Activated CD4-positive, alpha-beta T cell treated with anti-CD3 and anti-CD28 coated beads for 1 hour (primary cell): ENCODE results near the gene LMTK3.
"Not testable (repeated sequence)": the region's sequence is repeated elsewhere in the genome, so short reads cannot be mapped to it uniquely, and the experiment has no call there.

Experiments
- DNase-seq: peaks from one replicate; pipeline ENCODE4 v3.0.0-alpha.2; 2020

Gene LMTK3

DNA sequence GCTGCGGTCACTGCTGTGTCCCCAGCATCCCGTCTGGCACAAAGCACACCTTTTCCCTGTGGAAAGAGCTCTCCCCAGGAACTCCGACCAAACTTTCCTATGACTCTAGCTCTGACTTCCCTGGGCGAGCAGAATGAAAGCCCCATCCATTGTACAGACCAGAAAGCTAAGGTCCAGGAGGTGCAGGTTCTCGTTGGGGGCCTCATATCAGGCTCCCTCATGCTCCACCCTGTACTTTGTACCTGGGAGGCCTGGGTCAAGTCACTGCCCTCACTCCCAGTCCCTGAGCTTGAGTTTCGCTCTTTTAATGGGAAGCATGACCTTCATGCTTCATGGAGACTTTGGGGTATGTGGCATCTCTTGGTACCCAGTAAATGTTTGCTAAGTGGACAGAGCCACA is 24.1 kb downstream of the LMTK3 start:
- DNase-seq, result no peak

DNA sequence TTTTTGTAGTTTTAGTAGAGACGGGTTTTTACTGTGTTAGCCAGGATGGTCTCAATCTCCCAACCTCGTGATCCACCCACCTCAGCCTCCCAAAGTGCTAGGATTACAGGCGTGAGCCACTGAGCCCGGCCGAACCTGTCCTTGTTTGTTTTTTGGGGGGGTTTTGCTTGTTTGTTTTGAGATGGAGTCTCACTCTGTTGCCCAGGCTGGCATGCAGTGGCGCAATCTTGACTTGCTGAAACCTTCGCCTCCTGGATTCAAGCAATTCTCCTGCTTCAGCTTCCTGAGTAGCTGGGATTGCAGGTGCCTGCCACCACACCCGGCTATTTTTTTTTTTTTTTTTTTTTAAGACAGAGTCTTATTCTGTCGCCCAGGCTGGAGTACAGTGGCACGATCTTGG is 24.9 kb downstream of the LMTK3 start:
- not testable (repeated sequence) for DNase-seq

DNA sequence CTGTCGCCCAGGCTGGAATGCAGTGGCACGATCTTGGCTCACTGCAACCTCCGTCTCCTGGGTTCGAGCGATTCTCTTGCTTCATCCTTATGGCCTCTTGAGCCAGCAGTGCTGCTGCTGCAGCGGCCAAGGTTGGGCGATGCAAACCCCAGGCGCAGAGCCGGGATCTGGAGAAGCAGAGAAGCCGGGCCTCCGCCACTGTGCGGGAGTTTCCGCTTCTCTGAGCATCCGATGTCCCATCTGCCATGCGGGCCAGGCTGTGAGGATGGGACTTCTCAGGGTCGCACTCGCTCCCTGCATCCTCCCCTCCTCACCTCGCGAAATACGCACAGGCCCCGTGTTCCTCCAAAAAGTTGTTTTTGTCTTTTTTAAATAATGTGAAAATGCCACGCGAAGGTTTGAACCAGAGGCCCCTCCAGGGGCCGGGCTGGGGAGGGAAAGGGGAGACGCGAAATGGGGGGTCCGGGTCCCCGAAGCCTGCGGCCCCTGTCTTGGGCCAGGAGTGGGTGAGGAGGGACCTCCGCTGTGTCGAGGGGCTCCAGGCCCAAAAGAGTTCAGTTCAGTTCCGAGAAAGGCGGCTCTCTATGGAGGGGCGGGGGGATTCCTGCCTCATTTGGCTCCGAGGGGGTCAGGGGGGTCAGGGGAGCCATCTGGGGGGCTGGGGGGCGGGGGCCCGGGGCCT is 26.6 kb downstream of the LMTK3 start:
- no peak for DNase-seq

DNA sequence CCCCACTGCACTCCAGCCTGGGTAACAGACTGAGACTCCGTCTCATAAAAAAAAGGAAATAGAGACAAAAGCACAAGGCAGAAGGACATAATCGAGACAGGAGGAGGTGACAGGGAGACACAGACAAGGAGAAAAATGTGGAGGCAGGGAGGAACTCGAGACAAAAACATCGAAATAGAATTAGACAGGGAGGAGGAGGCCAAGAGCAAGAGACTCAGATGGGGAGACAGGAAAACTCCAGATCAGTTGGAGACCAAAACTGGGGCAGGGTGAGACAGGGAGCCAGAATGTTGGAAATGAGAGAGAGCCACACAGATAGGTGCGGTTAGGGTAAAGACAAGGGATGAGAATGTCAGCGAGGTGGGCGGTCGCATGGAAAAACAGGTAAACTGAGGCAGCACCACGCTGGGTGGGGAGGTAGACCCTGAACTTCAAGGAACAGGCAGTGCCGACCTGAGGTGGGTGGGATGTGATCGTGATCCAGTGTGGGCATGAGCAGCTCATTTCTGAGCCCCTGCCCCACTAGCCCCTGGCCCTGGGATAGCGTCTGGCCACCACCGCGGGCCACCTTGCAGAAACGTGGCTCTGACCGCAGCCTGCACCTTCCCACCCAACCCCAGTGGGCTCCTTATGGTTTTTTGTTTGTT is 27.3 kb downstream of the LMTK3 start:
- no peak for DNase-seq

DNA sequence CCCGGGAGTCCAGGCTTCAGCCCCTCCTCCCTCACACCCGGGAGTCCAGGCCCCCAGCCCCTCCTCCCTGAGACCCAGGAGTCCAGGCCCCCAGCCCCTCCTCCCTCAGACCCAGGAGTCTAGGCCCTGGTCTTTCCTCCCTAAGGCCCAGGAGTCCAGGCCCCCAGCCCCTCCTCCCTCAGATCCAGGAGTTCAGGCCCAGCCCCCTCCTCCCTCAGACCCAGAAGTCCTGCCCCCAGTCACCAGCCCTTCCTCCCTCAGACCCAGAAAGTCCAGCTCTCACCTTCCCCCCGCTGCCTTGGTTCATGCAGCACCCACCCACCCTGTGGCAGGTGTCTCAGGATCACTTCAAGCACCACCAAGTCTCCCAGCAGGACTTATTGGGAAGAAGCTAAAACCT is 28.3 kb downstream of the LMTK3 start:
- no peak for DNase-seq

DNA sequence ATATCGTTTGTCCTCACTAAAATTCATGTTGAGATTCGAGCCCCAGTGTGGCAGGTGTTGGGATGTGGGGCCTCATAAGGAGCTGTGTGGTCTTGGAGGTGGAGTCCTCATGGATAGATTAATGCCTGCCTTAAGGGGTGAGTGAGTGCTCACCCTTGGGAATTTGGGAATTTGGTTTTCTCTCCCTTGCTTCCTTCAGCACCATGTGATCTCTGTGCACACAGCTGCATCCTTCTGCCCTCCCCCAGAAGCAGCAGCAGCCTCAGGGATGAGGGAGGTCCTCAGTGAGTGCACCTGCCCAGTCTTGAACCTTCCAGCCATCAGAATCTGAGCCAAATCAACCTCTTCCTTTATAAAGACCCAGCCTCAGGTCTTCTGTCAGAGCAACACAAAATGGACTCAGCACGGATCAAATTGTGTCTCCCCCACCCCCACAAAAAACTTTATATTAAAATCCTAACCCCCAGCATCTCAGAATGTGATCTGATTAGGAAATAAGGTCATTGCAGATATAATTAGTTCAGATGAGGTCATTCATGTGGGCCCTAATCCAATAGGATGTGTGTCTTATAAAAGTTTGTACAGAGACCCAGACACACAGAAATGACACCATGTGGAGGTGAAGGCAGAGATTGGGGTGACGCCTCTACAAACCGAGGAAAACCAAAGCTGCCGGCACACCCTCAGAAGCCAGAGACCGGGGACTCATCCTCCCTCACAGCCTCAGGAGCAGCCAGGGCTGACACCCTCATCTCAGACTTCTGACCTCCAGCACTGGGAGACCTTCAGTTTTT is 29.6 kb downstream of the LMTK3 start:
- DNase-seq, result no peak

DNA sequence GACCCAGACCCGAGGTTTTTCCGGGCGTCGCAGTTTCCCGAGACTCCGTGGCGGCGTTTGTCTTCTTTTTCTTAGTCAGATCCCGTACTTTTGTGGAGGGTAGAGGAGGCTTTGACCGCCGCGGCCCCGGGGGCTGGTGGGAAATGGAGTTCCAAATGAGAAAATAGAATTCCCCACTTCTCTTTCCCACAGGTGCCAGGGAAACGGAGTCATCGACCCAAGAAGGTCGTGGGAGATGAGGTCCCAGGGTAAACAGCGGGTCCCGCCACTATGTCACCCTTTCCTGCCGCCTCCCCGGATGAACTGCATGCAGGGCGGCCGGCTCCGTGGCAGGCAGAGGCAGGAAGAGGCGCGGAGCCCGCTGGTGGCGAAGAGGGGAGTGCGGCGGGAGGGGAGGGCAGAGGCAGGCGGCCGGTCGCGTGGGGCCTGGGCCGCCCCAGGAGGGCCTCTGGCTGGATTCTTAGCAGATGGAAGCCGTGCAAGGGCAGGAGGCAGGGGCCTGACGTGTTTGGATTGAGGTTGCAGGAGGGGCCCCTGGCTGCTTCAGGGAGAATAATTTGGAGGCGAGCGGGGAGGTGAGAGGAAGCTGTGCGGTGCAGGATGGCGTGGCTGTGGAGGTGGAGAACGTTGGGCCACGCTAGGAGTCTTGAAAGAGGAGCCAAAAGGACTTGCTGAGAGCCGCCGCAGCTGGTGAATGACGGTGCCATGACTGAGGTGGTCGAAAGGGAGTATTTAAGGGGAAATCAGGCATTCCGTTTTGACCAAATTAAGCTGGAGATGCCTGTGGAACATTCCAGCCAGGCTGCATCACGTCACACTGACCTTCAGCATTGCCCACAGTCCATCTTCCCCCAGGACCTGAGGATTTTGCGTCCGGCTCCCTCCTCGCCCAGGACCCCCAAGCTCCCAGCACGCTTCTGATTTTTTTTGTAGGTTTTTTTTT is 30.8 kb downstream of the LMTK3 start:
- peak; percentile 28 for DNase-seq

DNA sequence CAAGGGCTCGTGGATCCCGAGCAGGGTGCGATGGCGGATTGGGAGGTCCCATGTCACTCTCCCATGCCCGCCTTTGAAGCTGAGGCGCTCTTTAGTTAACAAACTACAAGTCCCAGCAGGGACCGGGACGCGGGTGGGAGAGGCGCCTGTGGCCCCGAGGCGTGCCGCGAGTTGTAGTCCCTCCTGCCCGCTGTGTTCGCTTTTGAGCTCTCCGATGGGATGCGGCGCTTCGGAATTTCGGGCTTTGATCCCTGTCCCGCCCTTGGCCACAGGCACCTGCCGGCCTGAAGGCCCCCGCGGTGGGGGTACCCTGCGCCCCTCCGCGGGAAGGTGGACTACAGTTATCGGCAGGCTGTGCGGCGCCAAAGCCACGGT is 31.5 kb downstream of the LMTK3 start:
- DNase-seq, result no peak

DNA sequence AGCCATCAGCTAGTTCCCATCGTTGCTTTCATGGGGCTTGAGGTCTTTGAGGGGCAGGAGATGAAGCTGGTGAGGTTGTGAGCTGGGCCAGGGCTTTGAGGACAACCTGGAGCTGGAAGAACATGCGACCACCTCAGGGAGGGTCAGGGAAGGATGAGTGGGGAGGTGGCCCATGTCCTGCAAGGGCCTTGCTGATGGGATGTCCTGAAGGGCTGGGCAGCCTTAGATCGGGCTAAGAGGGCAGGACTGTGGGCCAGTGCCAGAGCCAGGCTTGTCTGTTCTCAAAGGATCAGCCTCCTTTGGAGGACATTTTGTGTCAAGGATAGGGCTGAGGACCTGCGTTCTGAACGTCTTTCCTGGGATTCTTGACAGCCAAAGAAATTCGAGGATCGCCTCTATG is 31.9 kb downstream of the LMTK3 start:
- DNase-seq, result no peak

DNA sequence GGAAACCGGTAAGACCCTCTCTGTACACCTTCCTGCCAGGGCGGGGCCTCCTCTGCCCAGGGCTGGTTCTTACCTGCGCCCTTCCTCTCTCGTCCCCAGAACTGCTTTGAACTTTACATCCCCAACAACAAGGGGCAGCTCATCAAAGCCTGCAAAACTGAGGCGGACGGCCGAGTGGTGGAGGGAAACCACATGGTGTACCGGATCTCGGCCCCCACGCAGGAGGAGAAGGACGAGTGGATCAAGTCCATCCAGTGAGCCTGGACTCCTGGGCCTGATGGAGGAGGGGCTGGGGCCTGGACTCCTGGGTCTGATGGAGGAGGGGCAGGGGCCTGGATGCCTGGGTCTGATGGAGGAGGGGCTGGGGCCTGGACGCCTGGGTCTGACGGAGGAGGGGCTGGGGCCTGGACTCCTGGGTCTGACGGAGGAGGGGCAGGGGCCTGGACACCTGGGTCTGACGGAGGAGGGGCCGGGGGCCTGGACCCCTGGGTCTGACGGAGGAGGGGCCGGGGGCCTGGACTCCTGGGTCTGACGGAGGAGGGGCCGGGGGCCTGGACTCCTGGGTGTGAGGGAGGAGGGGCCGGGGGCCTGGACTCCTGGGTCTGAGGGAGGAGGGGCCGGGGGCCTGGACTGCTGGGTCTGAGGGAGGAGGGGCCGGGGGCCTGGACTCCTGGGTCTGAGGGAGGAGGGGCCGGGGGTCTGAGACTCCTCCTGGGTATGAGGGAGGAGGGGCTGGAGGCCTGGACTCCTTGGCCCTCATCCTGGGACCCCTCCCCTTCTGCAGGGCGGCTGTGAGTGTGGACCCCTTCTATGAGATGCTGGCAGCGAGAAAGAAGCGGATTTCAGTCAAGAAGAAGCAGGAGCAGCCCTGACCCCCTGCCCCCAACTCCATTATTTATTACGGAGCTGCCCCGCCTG is 33.0 kb downstream of the LMTK3 start:
- no peak for DNase-seq

DNA sequence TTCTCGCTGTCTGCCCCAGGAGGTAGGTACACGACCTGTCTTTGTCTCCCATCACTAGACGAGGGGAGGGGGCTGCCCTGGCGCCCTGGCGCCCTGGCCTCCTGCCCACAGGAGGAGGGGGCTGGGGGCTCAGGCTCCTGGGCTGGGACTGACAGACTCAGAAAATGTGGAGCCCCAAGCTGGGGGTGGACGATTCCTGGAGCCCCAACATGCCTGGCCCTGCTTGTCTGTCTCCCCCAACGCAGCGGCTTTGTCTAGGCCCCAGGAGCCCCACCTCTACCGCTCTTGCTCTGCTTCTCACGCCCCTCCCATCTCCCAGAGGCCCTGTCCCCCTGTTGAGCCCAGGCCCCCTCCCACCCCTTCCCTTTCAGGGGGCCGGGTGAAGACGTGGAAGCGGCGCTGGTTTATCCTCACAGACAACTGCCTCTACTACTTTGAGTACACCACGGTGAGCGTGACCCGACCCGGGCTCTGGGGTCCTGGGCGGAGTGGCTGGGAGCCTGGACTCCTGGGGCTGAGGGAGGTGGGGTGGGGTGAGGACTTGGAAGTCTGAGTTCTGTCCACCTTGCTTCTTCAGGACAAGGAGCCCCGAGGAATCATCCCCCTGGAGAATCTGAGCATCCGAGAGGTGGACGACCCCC is 33.8 kb downstream of the LMTK3 start:
- no peak for DNase-seq

DNA sequence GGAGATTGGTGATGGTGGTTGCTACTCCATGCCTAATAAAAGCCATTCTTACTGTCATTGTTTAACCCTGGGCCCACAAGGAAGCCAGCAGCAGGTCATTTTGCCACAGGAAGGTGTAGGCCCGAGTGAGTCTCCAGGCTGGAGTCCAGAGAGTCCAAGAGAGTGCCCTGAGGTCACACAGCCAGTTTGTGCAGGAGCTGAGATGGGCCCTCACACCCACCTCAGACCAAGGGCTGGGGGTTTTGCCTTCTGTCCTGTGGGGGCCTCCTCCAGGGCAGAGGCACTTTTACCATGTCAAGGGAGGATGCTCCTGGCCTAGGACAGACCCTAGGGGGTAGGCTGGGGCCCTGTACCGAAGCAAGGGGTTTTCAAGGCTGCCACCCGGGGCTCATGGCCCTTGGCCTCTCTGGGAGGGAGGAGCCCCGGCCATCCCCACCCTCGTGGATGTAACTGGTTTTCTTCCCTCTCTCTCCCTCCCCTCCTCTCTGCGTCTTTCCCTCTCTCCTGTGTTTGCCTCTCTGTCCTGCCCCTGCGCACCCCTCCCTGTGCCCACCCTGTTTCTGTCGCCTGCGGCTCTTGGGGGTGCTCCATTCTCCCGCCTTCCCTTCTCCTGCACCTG is 34.5 kb downstream of the LMTK3 start:
- DNase-seq, result no peak

DNA sequence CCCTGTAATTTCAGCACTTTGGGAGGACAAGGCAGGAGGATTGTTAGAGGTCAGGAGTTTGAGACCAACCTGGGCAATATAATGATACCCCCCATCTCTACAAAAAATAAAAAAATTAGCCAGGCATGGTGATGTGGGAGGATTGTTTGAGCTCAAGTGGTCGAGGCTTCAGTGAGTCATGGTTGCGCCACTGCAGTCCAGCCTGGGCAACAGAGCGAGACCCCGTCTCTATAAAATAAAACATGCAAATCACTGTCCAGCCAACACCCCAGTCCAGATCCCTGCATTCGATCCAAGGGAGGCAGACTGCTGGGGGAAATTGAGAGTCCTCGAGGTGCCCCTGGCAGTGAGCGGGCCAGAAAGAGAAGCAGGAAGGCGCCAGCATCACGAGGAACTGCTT is 35.5 kb downstream of the LMTK3 start:
- DNase-seq, result no peak

DNA sequence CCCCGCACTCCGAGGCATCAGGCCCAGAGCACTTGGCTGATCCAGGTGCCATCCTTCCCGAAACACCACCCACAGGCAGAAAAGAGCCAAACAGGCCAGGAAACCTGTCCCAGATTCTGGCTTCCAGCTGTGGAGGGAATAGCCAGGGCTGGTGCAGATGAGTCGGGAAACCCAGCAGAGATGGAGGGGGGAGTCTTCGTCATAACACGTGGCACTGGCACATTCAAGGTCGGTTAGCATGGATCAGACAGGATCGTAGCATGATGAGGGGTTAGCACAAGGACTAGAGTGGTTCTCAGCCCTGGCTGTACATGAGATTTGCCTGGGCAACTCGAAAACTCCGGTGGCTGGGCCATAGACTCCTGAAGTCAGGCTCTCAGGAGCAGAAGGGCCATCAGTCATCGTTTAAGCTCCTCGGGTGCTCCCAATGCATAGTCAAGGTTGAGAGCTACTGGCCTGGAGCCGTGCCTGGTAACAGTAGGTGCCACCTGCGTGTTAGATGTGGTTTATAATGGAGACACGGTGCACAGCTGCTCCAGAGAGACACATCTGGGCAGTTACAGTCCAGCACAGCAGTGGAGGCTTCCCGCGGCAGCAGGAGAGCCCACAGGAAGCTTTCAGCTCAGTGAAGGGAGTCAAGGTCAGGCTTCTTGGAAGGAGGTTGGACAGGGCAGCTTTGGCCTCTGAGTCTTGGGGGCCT is 36.1 kb downstream of the LMTK3 start:
- no peak for DNase-seq

DNA sequence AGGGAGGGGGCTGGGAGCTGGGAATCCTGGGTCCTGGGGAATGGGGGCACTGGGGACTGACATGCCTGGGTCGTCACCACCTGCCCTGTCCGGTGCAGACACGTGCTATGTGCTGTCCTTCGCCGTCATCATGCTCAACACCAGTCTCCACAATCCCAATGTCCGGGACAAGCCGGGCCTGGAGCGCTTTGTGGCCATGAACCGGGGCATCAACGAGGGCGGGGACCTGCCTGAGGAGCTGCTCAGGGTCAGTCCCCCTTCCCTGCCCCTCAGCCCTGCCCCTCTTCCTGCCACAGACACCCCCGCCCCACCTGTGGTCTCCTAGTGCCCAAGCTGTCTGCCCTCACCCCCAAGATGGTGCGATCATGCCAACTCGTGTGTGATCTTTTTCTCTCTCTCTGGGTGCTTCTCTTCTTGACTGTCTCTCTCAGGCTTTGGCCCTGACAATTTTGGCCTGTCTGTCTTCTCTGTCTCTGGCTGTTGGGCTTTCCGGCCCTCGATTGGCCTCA is 37.5 kb downstream of the LMTK3 start:
- no peak for DNase-seq

DNA sequence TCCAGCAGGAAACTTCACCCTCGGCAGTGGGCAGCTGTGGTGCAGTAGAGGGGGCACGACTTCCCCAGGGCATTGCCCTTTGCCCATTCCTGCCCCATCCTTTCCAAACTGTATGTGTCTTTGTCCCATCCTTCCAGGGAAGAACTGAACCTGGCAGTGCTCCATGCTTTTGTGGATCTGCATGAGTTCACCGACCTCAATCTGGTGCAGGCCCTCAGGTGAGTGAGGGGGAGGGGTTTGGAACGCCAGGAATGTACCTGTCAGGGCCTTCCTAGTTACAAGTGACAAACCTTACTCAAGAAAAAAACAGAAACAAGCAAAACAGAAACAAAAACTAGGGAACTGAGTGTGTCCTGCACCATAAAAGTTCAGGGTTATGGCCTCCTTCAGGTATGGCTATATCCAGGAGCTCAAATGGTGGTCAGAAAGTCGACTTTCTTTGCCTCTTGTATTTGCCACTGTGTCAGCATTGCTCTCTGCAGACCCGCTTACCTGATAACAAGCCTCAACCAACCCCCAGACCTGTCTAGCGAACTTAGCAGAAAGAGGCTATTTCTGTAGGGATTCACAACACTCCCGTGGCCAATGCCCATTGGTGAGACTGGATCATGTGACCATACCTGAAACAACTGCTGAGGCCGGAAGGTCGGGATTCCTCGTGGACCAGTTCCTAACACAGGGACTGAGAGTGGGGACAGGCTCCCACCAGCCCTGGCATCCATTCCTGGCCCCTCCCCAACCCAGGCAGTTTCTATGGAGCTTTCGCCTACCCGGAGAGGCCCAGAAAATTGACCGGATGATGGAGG is 38.3 kb downstream of the LMTK3 start:
- no peak for DNase-seq

DNA sequence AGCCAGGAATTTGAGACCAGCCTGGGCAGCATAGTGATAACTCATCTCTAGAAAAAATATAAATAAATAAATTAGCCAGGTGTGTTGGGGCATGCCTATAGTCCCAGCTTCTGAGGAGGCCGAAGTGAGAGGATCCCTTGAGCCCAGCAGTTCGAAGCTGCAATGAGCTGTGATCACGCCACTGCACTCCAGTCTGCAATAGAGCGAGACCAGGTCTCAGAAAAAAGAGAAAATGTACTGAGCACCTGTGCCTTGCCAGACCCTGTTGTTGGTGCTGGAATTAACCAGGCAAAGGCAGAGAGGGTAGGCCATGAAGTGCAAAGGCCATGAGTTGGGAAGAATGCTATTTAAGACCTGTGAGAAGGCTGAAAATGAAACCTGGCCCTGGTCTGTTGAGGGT is 39.8 kb downstream of the LMTK3 start:
- DNase-seq, result no peak

DNA sequence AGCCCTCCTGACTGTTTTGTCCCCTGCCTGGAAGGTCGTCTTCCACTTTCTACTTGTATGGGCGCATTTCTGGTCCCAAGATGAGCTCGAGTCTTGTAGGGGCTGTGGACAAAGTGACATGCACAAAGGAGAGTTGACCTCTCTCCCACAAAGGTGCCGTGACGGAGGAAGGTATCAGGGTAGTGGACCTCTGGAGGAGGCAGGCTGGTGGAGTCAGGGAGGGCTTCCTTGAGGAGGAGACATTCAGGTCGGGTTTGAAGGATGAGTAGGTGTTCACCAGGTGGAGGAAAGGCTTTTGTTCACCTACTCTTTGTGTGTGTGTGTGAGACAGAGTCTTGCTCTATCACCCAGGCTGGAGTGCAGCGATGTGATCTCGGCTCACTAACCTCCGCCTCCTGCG is 40.8 kb downstream of the LMTK3 start:
- no peak for DNase-seq
